ENCODE data around the gene SGK1. TPM values are rescaled to one million over a fixed set of nuclear protein-coding genes. Genes with fewer than 3 reads are reported as not detected.

Gene SGK1
- total RNA-seq, 1 experiment from 2014 or later, result 23.2 TPM

GRCh38 chr6:134230940-134231339 lies 87.0 kb downstream of the SGK1 start:
- 0 out of 2 replicates have a peak overlapping the region, but pooled peaks have one; percentile 8 for H3K27ac Mint-ChIP-seq
- H3K36me3 Mint-ChIP-seq, result 0 out of 2 replicates have a peak, but pooled peaks cover 2% of the 10 kb centered on the region
- CTCF ChIA-PET, result no interaction called here
- H3K9me3 Mint-ChIP-seq, result no peaks in the 10 kb centered on the region
- POLR2A ChIA-PET, result no interaction called here
- no peaks in the 10 kb centered on the region for H3K27me3 Mint-ChIP-seq (ENCODE audit: low read depth)
- no peak overlapping the region for H3K4me3 Mint-ChIP-seq
- ATAC-seq (no peak), DNase-seq (ENCODE audit: low spot score) (no peak)
- peaks cover 34% of the 10 kb centered on the region for H3K4me1 Mint-ChIP-seq
- TF ChIP-seq PRRX2 (CRISPR knock-in tag; IDR thresholded peaks at IDR 0.05) (no peak), TP53 (CRISPR knock-in tag; IDR thresholded peaks at IDR 0.05) (no peak), ZNF671 (CRISPR knock-in tag; IDR thresholded peaks at IDR 0.05) (no peak), HMGA2 (CRISPR knock-in tag; IDR thresholded peaks at IDR 0.05) (no peak), JUN (CRISPR knock-in tag; IDR thresholded peaks at IDR 0.05) (no peak), SMAD4 (CRISPR knock-in tag; IDR thresholded peaks at IDR 0.05) (no peak), MXD4 (CRISPR knock-in tag; IDR thresholded peaks at IDR 0.05; ENCODE audit: borderline replicate concordance) (no peak), ESRRA (CRISPR knock-in tag; IDR thresholded peaks at IDR 0.05; ENCODE audit: borderline replicate concordance) (no peak)
- TF ChIP-seq, protein P1, sequence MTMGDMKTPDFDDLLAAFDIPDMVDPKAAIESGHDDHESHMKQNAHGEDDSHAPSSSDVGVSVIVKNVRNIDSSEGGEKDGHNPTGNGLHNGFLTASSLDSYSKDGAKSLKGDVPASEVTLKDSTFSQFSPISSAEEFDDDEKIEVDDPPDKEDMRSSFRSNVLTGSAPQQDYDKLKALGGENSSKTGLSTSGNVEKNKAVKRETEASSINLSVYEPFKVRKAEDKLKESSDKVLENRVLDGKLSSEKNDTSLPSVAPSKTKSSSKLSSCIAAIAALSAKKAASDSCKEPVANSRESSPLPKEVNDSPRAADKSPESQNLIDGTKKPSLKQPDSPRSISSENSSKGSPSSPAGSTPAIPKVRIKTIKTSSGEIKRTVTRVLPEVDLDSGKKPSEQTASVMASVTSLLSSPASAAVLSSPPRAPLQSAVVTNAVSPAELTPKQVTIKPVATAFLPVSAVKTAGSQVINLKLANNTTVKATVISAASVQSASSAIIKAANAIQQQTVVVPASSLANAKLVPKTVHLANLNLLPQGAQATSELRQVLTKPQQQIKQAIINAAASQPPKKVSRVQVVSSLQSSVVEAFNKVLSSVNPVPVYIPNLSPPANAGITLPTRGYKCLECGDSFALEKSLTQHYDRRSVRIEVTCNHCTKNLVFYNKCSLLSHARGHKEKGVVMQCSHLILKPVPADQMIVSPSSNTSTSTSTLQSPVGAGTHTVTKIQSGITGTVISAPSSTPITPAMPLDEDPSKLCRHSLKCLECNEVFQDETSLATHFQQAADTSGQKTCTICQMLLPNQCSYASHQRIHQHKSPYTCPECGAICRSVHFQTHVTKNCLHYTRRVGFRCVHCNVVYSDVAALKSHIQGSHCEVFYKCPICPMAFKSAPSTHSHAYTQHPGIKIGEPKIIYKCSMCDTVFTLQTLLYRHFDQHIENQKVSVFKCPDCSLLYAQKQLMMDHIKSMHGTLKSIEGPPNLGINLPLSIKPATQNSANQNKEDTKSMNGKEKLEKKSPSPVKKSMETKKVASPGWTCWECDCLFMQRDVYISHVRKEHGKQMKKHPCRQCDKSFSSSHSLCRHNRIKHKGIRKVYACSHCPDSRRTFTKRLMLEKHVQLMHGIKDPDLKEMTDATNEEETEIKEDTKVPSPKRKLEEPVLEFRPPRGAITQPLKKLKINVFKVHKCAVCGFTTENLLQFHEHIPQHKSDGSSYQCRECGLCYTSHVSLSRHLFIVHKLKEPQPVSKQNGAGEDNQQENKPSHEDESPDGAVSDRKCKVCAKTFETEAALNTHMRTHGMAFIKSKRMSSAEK (CRISPR knock-in tag; IDR thresholded peaks at IDR 0.05; ENCODE audit: borderline replicate concordance), result no peak
- TF ChIP-seq, protein P2, sequence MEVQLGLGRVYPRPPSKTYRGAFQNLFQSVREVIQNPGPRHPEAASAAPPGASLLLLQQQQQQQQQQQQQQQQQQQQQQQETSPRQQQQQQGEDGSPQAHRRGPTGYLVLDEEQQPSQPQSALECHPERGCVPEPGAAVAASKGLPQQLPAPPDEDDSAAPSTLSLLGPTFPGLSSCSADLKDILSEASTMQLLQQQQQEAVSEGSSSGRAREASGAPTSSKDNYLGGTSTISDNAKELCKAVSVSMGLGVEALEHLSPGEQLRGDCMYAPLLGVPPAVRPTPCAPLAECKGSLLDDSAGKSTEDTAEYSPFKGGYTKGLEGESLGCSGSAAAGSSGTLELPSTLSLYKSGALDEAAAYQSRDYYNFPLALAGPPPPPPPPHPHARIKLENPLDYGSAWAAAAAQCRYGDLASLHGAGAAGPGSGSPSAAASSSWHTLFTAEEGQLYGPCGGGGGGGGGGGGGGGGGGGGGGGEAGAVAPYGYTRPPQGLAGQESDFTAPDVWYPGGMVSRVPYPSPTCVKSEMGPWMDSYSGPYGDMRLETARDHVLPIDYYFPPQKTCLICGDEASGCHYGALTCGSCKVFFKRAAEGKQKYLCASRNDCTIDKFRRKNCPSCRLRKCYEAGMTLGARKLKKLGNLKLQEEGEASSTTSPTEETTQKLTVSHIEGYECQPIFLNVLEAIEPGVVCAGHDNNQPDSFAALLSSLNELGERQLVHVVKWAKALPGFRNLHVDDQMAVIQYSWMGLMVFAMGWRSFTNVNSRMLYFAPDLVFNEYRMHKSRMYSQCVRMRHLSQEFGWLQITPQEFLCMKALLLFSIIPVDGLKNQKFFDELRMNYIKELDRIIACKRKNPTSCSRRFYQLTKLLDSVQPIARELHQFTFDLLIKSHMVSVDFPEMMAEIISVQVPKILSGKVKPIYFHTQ (CRISPR knock-in tag; IDR thresholded peaks at IDR 0.05), result no peak

DNA sequence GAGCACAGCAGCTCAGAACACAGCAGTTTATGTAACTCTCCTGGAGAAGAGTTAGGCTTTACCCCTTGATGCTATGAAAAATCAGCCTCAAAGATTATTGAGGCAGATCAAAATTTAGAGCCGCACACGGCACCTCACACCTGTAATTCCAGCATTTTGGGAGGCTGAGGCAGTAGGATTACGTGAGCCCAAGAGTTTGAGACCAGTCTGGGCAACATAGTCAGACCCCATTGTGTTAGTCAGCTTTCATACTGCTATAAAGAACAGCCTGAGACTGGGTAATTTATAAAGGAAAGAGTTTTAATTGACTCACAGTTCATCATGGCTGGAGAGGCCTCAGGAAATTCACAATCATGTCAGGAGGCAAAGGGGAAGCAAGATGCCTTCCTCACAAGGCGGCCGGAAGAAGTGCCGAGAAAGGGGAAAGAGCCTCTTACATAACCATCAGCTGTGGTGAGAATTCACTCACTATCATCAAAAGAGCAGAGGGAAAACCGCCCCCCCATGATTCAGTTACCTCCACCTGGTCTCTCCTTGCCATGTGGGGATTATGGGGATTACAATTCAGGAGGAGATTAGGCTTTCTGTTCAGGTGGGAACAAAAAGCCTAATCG lies 87.7 kb downstream of the SGK1 start:
- ATAC-seq (no peak), DNase-seq (ENCODE audit: low spot score) (no peak)
- Mint-ChIP-seq H3K4me3 (no peak overlapping the region), H3K36me3 (0 out of 2 replicates have a peak, but pooled peaks cover 2% of the 10 kb centered on the region), H3K27ac (peak overlapping the region; percentile 93), H3K27me3 (ENCODE audit: low read depth) (no peaks in the 10 kb centered on the region), H3K4me1 (peaks cover 29% of the 10 kb centered on the region), H3K9me3 (no peaks in the 10 kb centered on the region)
- TF ChIP-seq ZNF121 (CRISPR knock-in tag; IDR thresholded peaks at IDR 0.05) (peak; percentile 95), PRDM15 (CRISPR knock-in tag; IDR thresholded peaks at IDR 0.05) (no peak), JUN (CRISPR knock-in tag; IDR thresholded peaks at IDR 0.05) (no peak), ZNF512 (CRISPR knock-in tag; IDR thresholded peaks at IDR 0.05; ENCODE audit: borderline replicate concordance) (no peak)
- TF ChIP-seq, protein P3, sequence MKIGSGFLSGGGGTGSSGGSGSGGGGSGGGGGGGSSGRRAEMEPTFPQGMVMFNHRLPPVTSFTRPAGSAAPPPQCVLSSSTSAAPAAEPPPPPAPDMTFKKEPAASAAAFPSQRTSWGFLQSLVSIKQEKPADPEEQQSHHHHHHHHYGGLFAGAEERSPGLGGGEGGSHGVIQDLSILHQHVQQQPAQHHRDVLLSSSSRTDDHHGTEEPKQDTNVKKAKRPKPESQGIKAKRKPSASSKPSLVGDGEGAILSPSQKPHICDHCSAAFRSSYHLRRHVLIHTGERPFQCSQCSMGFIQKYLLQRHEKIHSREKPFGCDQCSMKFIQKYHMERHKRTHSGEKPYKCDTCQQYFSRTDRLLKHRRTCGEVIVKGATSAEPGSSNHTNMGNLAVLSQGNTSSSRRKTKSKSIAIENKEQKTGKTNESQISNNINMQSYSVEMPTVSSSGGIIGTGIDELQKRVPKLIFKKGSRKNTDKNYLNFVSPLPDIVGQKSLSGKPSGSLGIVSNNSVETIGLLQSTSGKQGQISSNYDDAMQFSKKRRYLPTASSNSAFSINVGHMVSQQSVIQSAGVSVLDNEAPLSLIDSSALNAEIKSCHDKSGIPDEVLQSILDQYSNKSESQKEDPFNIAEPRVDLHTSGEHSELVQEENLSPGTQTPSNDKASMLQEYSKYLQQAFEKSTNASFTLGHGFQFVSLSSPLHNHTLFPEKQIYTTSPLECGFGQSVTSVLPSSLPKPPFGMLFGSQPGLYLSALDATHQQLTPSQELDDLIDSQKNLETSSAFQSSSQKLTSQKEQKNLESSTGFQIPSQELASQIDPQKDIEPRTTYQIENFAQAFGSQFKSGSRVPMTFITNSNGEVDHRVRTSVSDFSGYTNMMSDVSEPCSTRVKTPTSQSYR (CRISPR knock-in tag; IDR thresholded peaks at IDR 0.05), result no peak
- ChIA-PET POLR2A (no interaction called here), CTCF (no interaction called here)
